ENCODE results near the gene AP5B1.

The AP5B1 gene

DNA sequence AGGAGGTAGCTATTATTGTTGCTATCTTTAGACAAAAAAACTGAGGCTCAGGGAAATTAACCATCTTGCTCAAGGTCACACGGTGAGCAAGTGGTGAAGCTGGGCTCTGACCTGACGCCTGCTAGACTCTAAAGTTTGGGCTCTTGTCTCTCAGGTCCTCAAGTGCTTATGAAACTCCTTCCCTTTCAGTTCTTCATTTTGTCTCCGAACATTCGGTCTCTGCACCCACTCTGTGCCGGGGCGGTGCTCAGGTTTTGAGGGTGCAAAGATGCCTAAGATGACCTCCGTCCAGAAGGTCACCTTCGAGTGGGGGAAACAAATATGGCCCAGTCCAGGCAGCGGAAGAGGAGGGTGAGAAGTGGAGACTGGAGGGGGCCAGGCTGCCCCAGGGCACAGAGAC, 22.1 kb upstream of the AP5B1 start:
- Histone ChIP-seq H3K4me3 (IDR thresholded peaks at IDR 0.05; ENCODE audit: insufficient read depth, low read depth, low read length) (no peak overlapping the region), H4K20me1 (ENCODE audit: insufficient read depth) (no peaks in the 10 kb centered on the region), H3K4me1 (ENCODE audit: low read depth, poor library complexity, severe bottlenecking) (no peaks in the 10 kb centered on the region), H3K36me3 (ENCODE audit: insufficient read depth) (no peaks in the 10 kb centered on the region), H2AFZ (ENCODE audit: low read depth) (no peak overlapping the region), H3K27ac (no peak overlapping the region), H3K27me3 (ENCODE audit: insufficient read depth, low read depth) (peaks cover 17% of the 10 kb centered on the region; the same call in 1 of the 2 replicates), H3K9ac (no peak overlapping the region), H3K4me2 (no peak overlapping the region), H3K79me2 (ENCODE audit: insufficient read depth, low read depth) (no peaks in the 10 kb centered on the region)
- TF ChIP-seq, protein P1, sequence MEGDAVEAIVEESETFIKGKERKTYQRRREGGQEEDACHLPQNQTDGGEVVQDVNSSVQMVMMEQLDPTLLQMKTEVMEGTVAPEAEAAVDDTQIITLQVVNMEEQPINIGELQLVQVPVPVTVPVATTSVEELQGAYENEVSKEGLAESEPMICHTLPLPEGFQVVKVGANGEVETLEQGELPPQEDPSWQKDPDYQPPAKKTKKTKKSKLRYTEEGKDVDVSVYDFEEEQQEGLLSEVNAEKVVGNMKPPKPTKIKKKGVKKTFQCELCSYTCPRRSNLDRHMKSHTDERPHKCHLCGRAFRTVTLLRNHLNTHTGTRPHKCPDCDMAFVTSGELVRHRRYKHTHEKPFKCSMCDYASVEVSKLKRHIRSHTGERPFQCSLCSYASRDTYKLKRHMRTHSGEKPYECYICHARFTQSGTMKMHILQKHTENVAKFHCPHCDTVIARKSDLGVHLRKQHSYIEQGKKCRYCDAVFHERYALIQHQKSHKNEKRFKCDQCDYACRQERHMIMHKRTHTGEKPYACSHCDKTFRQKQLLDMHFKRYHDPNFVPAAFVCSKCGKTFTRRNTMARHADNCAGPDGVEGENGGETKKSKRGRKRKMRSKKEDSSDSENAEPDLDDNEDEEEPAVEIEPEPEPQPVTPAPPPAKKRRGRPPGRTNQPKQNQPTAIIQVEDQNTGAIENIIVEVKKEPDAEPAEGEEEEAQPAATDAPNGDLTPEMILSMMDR (conservative IDR thresholded peaks at IDR 0.05; ENCODE audit: low read depth, low read length): no peak

DNA sequence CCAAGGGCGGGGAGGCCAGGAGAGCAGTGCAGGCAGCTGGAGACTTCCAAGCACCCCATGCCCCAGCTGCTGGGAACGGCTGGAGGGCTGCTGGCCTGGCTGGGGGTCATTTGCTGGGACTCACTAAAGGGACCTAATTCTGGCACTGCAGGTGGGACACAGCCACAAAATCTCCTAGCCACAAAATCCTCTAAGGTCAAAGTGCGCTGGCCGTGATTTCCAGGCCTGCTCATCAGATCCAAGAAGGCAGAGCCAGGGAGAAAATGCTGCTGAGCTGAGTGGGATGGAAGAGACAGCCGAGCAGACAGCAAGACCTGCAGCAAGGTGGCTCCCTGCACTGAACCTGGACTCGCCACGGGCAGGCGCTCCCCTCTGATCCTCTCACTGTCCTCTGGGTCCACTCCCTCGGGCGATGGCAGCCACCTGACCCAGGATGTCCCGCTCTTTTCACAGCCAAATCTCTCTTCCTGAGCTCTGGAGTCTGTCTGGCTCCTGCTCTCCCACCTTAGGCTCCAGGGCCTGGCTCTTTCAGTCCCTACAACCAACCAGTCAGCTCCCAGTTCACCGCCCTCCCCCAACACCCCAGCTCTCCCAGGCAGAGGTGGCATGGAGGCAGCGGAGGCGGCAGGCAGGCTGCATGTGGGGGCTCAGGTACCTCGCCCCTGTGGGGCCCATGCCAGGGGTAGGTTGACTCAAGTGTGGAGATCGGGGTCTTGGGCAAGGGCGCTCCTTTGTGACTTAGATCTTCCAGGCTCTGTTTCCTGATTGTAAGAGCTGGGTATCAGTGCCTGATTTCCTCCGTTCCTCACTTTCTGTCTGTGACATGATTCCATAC, 20.6 kb upstream of the AP5B1 start:
- H3K4me2 ChIP-seq: no peak overlapping the region
- H3K4me3 ChIP-seq (IDR thresholded peaks at IDR 0.05; ENCODE audit: insufficient read depth, low read depth, low read length): no peak overlapping the region
- H3K27me3 ChIP-seq (ENCODE audit: insufficient read depth, low read depth): peaks cover 19% of the 10 kb centered on the region; the same call in 1 of the 2 replicates
- H4K20me1 ChIP-seq (ENCODE audit: insufficient read depth): no peaks in the 10 kb centered on the region
- no peaks in the 10 kb centered on the region for H3K4me1 ChIP-seq (ENCODE audit: low read depth, poor library complexity, severe bottlenecking)
- TF ChIP-seq, protein P1 (conservative IDR thresholded peaks at IDR 0.05; ENCODE audit: low read depth, low read length): no peak
- H3K36me3 ChIP-seq (ENCODE audit: insufficient read depth): no peaks in the 10 kb centered on the region
- no peak overlapping the region for H3K9ac ChIP-seq
- H2AFZ ChIP-seq (ENCODE audit: low read depth): no peak overlapping the region
- H3K27ac ChIP-seq: no peak overlapping the region
- H3K79me2 ChIP-seq (ENCODE audit: insufficient read depth, low read depth): no peaks in the 10 kb centered on the region

DNA sequence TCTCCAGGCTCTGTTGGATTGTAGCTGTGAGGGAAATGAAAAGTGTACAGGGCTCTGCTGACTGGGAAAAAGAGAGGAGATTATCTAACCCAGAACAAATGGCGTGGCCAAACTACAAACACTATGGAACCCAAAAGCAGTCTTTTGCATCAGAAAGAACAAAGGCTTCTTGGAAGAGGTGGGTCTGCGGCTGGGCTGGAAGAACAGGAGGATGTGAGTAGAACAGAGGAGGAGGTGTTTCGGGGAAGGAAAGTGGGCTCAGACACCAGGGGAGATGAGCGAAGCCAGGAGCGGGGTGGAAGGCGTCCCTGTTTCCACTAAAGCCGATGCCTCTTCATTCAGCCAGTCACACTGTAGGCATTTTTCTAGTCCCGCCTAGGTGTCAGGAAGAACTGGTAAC, 18.1 kb upstream of the AP5B1 start:
- no peak overlapping the region for H3K27ac ChIP-seq
- H3K4me3 ChIP-seq (IDR thresholded peaks at IDR 0.05; ENCODE audit: insufficient read depth, low read depth, low read length): no peak overlapping the region
- H3K4me2 ChIP-seq: no peak overlapping the region
- no peaks in the 10 kb centered on the region for H3K79me2 ChIP-seq (ENCODE audit: insufficient read depth, low read depth)
- H3K27me3 ChIP-seq (ENCODE audit: insufficient read depth, low read depth): peaks cover 19% of the 10 kb centered on the region
- H3K4me1 ChIP-seq (ENCODE audit: low read depth, poor library complexity, severe bottlenecking): no peaks in the 10 kb centered on the region
- no peak overlapping the region for H2AFZ ChIP-seq (ENCODE audit: low read depth)
- H3K36me3 ChIP-seq (ENCODE audit: insufficient read depth): no peaks in the 10 kb centered on the region
- no peaks in the 10 kb centered on the region for H4K20me1 ChIP-seq (ENCODE audit: insufficient read depth)
- TF ChIP-seq, protein P1 (conservative IDR thresholded peaks at IDR 0.05; ENCODE audit: low read depth, low read length): no peak
- H3K9ac ChIP-seq: no peak overlapping the region

DNA sequence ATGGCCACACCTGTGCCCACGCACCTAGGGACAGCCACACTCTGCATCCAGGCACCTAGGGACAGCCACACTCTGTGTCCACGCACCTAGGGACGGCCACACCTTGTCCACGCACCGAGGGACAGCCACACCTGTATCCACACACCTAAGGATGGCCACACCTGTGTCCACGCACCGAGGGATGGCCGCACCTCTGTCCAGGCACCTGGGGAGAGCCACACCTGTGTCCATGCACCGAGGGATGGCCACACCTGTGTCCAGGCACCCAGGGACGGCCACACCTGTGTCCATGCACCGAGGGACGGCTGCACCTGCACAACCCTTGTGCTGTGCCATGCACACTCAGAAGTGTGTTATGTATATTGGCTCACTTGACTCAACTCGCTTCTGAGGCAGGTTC, 16.9 kb upstream of the AP5B1 start:
- H3K4me3 ChIP-seq (IDR thresholded peaks at IDR 0.05; ENCODE audit: insufficient read depth, low read depth, low read length): no peak overlapping the region
- no peaks in the 10 kb centered on the region for H3K79me2 ChIP-seq (ENCODE audit: insufficient read depth, low read depth)
- TF ChIP-seq, protein P1 (conservative IDR thresholded peaks at IDR 0.05; ENCODE audit: low read depth, low read length): no peak
- no peaks in the 10 kb centered on the region for H3K36me3 ChIP-seq (ENCODE audit: insufficient read depth)
- peaks cover 17% of the 10 kb centered on the region for H3K27me3 ChIP-seq (ENCODE audit: insufficient read depth, low read depth)
- no peak overlapping the region for H3K27ac ChIP-seq
- H4K20me1 ChIP-seq (ENCODE audit: insufficient read depth): no peaks in the 10 kb centered on the region
- H3K4me2 ChIP-seq: no peak overlapping the region
- no peak overlapping the region for H3K9ac ChIP-seq
- H3K4me1 ChIP-seq (ENCODE audit: low read depth, poor library complexity, severe bottlenecking): no peaks in the 10 kb centered on the region
- no peak overlapping the region for H2AFZ ChIP-seq (ENCODE audit: low read depth)

Measured in KMS-11 (cell line).